H54 (cell line): ENCODE results near the gene SLC19A2.

Experiments
- DNase-seq: peaks from one replicate; pipeline ENCODE4 v3.0.0; 2011; ENCODE audit warnings: low spot score, mixed read lengths; ENCODE audit not compliant: insufficient read length
- FAIRE-seq: peaks from 3 replicates; lab custom pipeline; 2011; peaks lifted over from hg19 to GRCh38; lab: Jason Lieb, UNC
- POLR2A ChIP-seq: IDR thresholded peaks from 2 replicates; pipeline ENCODE4 v1.6.1; 2011; ENCODE audit warnings: low read depth, mild to moderate bottlenecking, low read length

SLC19A2 gene

DNA sequence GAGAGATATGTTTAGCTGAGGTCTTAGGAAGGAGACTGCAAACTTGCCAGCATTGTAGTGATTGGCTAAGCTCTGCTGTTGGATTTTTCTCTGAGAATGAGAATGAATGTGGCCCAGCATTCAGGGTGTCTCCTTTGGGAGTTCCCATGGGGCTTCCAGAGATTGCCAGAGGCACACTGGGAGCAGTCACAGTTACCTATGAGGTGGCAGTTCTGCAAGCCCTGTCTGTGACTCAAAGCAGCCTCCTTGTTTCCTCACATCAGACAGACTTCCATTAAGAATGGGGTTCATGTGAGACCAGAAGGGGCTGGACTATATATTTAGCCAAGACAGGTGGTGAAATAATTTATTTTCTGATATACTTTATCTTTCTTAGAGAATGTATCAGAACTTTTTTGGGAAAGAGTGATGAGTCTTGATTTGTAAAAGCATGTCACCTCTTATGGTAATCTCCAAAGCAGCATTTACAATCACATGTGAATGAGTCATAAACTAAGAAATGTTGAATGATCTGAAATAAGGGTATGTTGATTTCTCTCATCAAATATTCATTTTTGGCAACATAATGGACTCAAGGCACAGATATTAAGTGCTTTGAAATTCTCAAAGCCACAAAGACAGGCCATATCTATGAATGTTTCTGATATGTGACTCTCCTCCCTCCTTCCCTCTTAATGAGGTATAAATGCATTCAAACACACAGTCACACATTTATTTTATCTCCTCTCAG lies 9.5 kb upstream of the SLC19A2 start:
- DNase-seq (no peak), FAIRE-seq (no peak)
- no peak for TF ChIP-seq POLR2A

DNA sequence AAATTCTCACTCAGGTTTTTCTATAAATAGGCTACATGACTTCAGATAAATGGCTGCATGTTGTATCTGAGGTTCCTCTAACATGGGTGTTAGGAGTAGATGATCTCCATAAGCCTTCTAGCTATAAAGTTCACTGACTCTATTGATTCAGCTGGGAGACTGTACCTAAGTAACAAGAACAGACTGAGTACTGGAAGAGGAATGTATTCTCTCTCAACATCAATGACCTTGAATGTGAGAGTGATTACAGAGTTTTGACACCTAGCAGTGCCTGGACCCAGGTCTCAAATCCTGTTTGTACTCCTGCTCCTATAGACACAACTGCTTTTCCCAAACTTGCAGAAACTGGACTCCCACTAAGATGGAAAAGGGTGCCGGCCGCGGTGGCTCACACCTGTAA lies 8.6 kb upstream of the SLC19A2 start:
- no peak for TF ChIP-seq POLR2A
- FAIRE-seq: no peak
- DNase-seq: no peak

DNA sequence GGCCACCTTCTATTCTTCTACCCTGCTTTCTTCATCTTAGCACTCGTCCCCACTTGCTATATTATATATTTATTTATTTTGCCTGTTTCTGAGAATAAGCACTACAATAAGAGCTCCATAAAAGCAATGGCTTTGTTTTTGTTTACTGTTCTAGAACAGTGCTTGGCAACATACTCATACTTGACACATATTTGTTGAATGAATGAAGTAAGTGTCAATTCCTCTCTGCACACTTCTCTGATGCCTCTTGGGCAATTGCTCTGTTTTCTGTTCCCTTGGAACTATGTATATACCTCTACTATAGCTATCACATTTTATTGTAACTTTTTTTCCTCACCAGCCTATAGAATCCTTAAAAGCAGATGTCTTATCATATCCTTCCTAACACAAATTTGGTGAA lies 7.5 kb upstream of the SLC19A2 start:
- TF ChIP-seq POLR2A: no peak
- no peak for FAIRE-seq
- DNase-seq: no peak

DNA sequence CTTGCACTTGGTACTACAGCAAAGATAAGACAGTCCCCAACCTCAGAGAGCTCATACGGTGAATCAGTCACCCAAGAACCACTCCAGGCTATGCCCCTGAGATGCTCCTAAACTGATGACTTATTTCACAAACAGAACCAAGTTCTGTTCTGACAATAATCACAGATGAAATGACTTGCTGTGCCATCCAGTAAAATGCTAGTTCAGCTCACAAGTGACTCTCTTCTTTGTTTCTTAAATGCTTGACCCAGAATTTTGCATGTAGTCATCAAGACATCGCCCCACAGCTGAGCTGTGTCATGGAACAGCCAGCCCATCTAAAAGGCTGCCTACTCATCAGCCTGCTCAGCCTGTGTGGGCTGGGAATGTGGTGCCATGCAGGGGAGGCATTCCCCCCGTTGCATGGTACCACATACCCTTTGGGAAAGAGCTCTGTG lies 6.1 kb upstream of the SLC19A2 start:
- no peak for TF ChIP-seq POLR2A
- FAIRE-seq: no peak
- DNase-seq: no peak

DNA sequence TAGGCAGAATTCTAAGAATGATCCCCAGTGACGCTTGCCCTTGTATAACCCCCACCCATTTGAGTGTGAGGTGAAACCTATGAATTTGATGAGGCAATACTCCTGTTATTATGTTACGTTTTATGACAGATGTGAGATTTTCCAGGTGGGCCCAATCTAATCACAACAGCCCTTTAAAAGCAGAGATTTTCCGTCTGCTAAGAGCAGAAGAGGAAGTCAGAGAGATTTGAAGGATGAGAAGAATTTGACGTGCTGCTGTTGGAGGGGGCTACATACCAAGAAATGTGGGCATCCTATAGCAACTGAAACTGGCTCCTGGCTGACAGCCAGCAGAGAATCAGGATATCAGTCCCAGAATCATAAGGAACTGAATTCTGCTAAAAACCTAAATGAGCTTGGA lies 2.4 kb upstream of the SLC19A2 start:
- no peak for DNase-seq
- FAIRE-seq: no peak
- TF ChIP-seq POLR2A: no peak

DNA sequence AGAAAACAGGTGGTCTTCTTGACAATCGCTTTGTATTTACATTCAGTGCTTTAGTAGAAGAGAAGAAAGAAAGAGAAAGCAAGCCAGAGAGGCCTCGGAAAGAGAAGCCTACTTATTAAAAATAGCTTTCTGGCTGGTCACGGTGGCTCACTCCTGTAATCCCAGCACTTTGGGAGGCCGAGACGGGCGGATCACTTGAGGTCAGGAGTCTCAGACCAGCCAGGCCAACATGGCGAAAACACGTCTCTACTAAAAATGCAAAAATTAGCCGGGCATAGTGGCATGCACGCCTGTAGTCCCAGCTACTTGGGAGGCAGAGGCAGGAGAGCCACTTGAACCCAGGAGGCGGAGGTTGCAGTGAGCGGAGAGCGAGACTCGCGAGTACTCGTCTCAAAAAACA lies 1.8 kb upstream of the SLC19A2 start:
- DNase-seq (no peak), FAIRE-seq (no peak)
- no peak for TF ChIP-seq POLR2A

DNA sequence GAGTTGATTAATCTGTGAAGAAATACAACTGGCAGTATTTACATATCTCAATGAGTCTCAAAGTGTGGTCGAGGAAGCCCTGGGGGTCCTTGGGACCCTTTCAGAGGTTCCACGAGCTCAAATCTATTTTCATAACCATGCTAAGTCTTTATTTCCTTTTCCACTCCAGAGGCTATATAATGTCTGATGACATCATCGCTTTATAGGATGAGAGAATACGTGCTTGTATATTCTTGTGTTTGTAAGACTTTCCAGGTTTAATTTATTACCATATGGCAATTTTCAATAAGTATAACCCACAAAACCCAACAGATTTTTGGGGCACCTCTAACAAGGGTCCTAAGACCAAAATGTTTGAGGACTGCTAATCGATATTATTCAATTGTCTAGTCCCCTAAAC lies 1.4 kb upstream of the SLC19A2 start:
- FAIRE-seq (no peak), DNase-seq (no peak)
- TF ChIP-seq POLR2A: no peak

DNA sequence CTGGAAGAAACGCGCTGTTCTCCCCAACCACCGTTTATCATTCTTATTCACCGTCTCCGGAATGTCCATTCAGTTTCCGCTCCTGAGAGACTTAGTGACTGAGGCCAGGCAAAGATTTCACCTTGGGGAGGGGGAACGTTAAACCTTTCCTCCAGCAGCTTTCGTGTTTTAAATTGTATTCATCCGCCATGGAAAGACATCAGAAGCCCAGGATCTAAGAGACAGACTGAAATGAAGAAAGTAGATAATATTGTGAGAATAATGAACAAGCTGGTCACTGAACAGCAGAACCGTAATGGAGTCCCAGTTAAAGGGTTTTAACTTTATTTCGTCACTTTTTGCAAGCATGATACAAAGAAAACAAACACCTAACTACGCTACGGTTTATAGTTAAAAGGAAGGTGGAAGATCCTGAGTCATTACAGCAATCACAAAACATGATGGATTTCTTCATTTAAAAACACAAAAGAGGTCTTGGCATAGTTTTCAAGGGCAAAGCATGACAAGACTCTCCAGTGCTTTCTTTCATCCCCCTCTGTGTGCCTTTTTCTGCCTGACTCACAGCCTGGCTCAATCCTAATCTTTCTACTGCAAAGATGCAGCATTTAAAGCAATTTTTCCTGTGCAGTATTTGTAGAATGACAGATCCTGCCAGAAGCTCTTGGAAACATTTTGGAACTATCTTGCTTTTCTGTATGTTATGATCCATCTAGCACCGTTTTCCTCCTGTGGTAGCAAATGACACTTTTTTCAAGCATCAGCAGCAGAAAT lies 722 bp upstream of the SLC19A2 start:
- FAIRE-seq: peak; percentile 23
- TF ChIP-seq POLR2A: no peak

DNA sequence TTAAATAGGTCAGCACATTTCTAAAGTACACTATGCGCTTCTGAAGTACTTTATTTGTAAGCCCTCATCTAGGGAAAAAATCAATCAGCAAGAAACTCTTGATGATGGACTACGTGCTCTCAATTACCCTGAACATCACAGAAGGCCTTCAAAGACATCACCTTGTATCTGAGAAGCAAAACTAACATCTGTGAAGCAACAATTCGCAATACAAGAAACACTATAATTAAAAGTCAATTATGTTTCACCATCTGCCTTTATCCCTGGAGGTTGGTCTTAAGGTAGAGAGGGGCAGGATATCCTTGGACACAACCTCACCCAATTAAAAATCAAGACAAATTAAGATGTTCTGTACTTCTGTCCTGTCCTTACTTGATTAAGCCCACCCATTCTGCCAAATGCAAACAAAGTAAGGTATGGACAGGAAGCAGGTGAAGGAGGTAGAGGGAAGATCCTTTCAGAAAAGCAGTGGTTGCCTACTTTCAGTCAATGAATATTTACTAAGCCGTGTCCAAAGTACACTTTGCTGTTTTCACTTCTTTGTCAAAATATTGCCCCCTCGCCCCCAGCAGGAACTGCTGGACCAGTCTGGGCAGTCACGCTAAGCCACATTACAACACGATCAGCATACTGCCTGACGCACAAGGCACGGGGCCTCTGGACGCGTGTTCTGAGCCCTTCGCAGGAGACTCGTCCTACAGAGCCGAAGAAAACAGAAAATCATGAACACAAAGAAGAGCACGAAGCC lies 887 bp downstream of the SLC19A2 start:
- DNase-seq: peak; percentile 16
- no peak for FAIRE-seq
- TF ChIP-seq POLR2A: no peak

More for the DNA sequence above, 722 bp upstream of the SLC19A2 start:
- DNase-seq: no peak

DNA sequence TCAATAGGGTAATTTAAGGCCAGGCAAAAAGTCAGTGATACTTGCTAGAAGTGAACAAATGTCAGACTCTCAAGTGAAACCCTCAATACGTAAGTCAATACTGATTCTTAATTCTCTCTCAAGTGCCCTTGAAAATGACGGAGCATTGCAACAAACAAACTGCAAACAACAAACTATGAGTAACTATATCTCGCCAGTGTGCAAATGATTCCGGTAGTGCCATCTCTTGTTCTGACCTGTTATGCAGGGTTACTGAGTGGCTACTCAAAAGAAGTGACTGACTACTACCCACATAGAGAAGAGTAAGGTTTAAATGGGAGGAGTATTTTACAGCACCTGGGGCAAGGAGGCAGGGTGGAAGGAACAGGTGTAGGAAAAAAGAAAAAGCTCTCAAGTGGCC lies 1.6 kb downstream of the SLC19A2 start:
- DNase-seq (no peak), FAIRE-seq (no peak)
- no peak for TF ChIP-seq POLR2A

DNA sequence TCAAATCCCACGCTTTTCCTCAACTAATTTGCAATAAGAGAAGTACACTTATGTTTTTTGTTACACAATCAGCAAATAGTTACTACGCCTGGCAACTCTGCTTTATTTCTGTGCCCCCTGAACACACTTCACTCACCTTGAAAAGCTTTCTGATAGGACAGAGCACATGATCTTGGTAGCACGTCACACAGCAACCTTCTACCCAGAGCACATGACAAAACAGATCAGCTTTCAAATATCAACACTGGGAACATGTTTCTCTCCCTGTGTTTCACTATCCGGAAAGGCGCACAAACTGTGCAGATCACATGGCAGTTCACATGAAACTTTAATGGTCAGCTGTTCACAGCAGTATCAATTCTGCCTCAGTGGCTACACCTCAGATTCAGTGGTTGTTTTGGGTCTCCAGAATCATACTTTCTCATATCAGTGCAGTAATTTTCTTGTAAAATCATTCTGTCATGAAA lies 2.2 kb downstream of the SLC19A2 start:
- DNase-seq: no peak
- no peak for FAIRE-seq
- TF ChIP-seq POLR2A: no peak

DNA sequence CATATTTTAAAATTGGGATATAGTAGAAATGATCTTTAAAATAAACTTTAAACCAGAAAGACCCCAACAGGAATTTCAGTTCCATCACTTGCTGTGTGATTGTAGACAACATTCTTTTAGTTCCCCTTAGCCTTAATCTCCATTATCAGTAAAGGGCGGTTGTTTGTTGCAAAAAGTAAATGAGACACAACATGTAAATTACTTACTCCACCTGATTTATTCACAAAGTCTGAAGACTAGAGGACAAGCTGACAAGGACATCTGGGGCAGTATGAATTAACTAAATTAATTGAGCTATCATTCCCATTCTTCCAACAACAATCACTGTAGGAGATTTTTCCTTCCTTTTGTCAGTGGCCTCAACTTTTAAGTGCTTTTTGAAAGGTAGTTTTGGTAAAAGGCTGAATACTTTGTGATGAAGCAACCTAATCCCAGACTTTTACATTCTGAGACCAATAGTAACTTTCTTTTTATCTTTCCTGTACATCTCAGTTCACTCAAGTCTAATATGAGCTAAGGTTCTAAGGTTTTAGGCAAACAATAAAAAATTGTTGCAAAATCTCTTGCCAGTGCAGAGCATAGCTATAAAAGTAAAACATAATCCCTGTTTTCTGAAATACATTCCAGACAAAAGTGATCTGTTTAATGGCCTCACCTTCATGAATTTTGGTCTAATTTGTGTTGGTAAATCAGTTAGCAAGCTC lies 6.2 kb downstream of the SLC19A2 start:
- no peak for FAIRE-seq
- TF ChIP-seq POLR2A: no peak
- DNase-seq: no peak

DNA sequence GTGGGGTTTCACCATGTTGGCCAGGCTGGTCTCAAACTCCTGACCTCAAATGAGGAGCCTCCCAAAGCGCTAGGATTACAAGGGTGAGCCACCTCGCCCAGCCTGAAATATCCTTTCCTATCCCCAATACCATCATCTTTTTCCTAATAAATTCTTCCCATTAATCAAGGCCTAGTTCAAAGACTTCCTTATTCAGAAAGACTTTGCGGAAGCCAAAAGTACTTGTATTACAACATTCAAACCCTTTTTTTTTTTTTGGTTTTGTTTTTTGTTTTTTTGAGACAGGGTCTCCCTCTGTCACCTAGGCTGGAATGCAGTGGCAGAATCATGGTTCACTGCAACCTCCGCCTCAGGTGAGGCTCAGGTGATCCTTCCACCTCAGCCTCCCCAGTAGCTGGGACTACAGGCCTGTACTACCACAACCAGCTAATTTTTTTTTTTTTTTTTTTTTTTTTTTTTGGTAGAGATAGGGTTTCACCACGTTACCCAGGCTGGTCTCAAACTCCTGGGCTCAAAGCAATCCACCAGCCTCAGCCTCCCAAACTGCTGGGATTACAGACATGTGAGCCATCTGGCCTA lies 7.6 kb downstream of the SLC19A2 start:
- FAIRE-seq (no peak), DNase-seq (no peak)
- no peak for TF ChIP-seq POLR2A
